H1 (cell line): ENCODE data around the gene QRICH1. TPM values are rescaled to one million over a fixed set of nuclear protein-coding genes. Genes with fewer than 3 reads are reported as not detected.

Source experiments
- CHD7 ChIP-seq: fragments of 300-600 bp; sonication (generic); IDR thresholded peaks from 2 replicates; pipeline ENCODE4 v1.7.1; 2012; ENCODE audit warnings: low read length, moderate library complexity, mild to moderate bottlenecking, inconsistent platforms; ENCODE audit not compliant: insufficient replicate concordance
- JUN ChIP-seq: IDR thresholded peaks from 2 replicates; pipeline ENCODE4 v1.6.1; 2011; ENCODE audit warnings: low read depth, mild to moderate bottlenecking, improper control_type of control experiment, low read length
- KDM4A ChIP-seq: IDR thresholded peaks from one replicate; pipeline ENCODE4 v1.7.1; 2012; ENCODE audit warnings: low read depth, mild to moderate bottlenecking, moderate library complexity, low read length, inconsistent platforms; ENCODE audit not compliant: severe bottlenecking
- NANOG ChIP-seq: IDR thresholded peaks from 2 replicates; pipeline ENCODE4 v1.6.1; 2011; ENCODE audit warnings: low read length, low read depth, mild to moderate bottlenecking, inconsistent platforms; ENCODE audit not compliant: insufficient read depth, poor library complexity, severe bottlenecking
- PHF8 ChIP-seq: fragments of 200-600 bp; sonication (generic); conservative IDR thresholded peaks from 2 replicates; pipeline ENCODE4 v1.7.1; 2012; ENCODE audit warnings: low read depth, mild to moderate bottlenecking, inconsistent platforms, low read length, moderate library complexity
- POLR2A ChIP-seq, 2 experiments: IDR thresholded peaks; 1 replicate in 1 of 2; 2 replicates in 1 of 2; pipeline ENCODE4 v1.6.1; 2011; ENCODE audit warnings: low read depth in 2 of 2, low read length in 2 of 2, mild to moderate bottlenecking in 2 of 2; ENCODE audit errors: control extremely low read depth in 1 of 2
- POLR2AphosphoS5 ChIP-seq: IDR thresholded peaks from 2 replicates; pipeline ENCODE4 v1.6.1; 2011; ENCODE audit warnings: low read depth, low read length
- POU5F1 ChIP-seq: IDR thresholded peaks from 2 replicates; pipeline ENCODE4 v1.6.1; 2011; ENCODE audit warnings: low read depth, mild to moderate bottlenecking, low read length, moderate library complexity
- TCF12 ChIP-seq: IDR thresholded peaks from 2 replicates; pipeline ENCODE4 v1.6.1; 2011; ENCODE audit warnings: low read depth, mild to moderate bottlenecking, low read length
- polyA plus RNA-seq, 7 experiments: library from polyadenylated mRNA; depleted of rRNA in 3 of 7; stranded (reverse) in 5 of 7; unstranded in 2 of 7; fragments of >200 nt in 5 of 7; fragments of 200-250 nt in 2 of 7; gene quantifications; 1 replicate in 5 of 7; 2 replicates in 1 of 7; 4 replicates in 1 of 7; pipeline versions ENCODE4 v1.2.1 to v1.2.3, GENCODE V29; 2011 to 2013; ENCODE audit warnings: missing spikeins in 2 of 7, mixed read lengths in 2 of 7
- total RNA-seq: library from RNA; stranded (reverse); fragmentation: NEBNext Ultra II Directional; extraction: Animal tissue kit (Norgen Biotek cat#: 25700); gene quantifications from 2 replicates; pipeline ENCODE4 v1.2.1, GENCODE V29; 2021

QRICH1 gene
- total and polyA plus RNA-seq, 2 of the 8 experiments (the other 6 are each of a cell fraction or from before 2014, with no cell fraction given), result 128 to 142 TPM

- TF ChIP-seq CHD7, result no peak
- TF ChIP-seq PHF8, result no peak
- TF ChIP-seq JUN, result no peak
- no peak for TF ChIP-seq POU5F1
- no peak for TF ChIP-seq POLR2AphosphoS5
- no peak for TF ChIP-seq NANOG
- no peak for TF ChIP-seq KDM4A
- no peak for TF ChIP-seq POLR2A (IDR thresholded peaks at IDR 0.05; ENCODE audit: control extremely low read depth in 1 of 2, low read depth in 2 of 2, low read length in 2 of 2)
- TF ChIP-seq TCF12, result no peak
Observed at GRCh38 chr3:49019941-49020329, 73.9 kb downstream of the QRICH1 start (continued).
